CD8-positive, alpha-beta memory T cell (primary cell): ENCODE results near the gene QRICH2. TPM values are rescaled to one million over a fixed set of nuclear protein-coding genes. Genes with fewer than 3 reads are reported as not detected.
A peak's percentile ranks its signal among the peaks of the same experiment; 100 is the strongest.
"Not testable (repeated sequence)": the region's sequence is repeated elsewhere in the genome, so short reads cannot be mapped to it uniquely, and the experiment has no call there.

Source experiments
- CTCF ChIA-PET: fragments of 350-600 bp; sonication (Branson Sonifier 250); formaldehyde crosslinking; loops from one replicate; lab custom pipeline; 2021; ENCODE audit warnings: antibody characterized with exemption; lab: Charles Lee
- POLR2A ChIA-PET: fragments of 350-600 bp; sonication (Branson Sonifier 250); formaldehyde crosslinking; loops from one replicate; lab custom pipeline; 2021; ENCODE audit warnings: antibody characterized with exemption; lab: Charles Lee
- DNase-seq, 5 donors: peaks; one replicate each; pipeline versions ENCODE4 v3.0.0 to v3.0.0-alpha.2; 2020 to 2022; ENCODE audit warnings: mixed read lengths in 1 of 5
- H3K27ac ChIP-seq: one replicate; pipeline ENCODE4 v1.7.0; 2013; ENCODE audit warnings: low read depth, mild to moderate bottlenecking, low read length, moderate library complexity
- H3K27me3 ChIP-seq: 2 replicates; pipeline ENCODE4 v1.7.0; 2013; ENCODE audit warnings: low read length, mild to moderate bottlenecking; ENCODE audit not compliant: insufficient read depth, poor library complexity, severe bottlenecking
- H3K36me3 ChIP-seq: 2 replicates; pipeline ENCODE4 v1.7.0; 2013; ENCODE audit warnings: mild to moderate bottlenecking, low read length, moderate library complexity; ENCODE audit not compliant: insufficient read depth
- H3K4me1 ChIP-seq: 2 replicates; pipeline ENCODE4 v1.7.0; 2013; ENCODE audit warnings: mild to moderate bottlenecking, low read length, moderate library complexity; ENCODE audit not compliant: insufficient read depth
- H3K4me3 ChIP-seq: 2 replicates; pipeline ENCODE4 v1.7.0; 2013; ENCODE audit warnings: mild to moderate bottlenecking, low read length
- H3K9me3 ChIP-seq: 2 replicates; pipeline ENCODE4 v1.7.0; 2013; ENCODE audit warnings: mild to moderate bottlenecking, low read length
- H3K27ac Mint-ChIP-seq, 8 donors: one replicate each; pipeline ENCODE4 v1.8.0; 2020 to 2021; ENCODE audit warnings: mixed read lengths in 8 of 8, mild to moderate bottlenecking in 6 of 8, inconsistent platforms in 3 of 8, moderate library complexity in 3 of 8
- H3K27me3 Mint-ChIP-seq, 2 donors: one replicate each; pipeline ENCODE4 v1.8.0; 2020 to 2021; ENCODE audit warnings: mixed read lengths in 2 of 2, mild to moderate bottlenecking in 1 of 2, moderate library complexity in 1 of 2
- H3K36me3 Mint-ChIP-seq, 3 donors: one replicate each; pipeline ENCODE4 v1.8.0; 2020 to 2021; ENCODE audit warnings: mixed read lengths in 3 of 3, inconsistent platforms in 1 of 3, mild to moderate bottlenecking in 1 of 3
- H3K4me1 Mint-ChIP-seq, 3 donors: one replicate each; pipeline ENCODE4 v1.8.0; 2020 to 2021; ENCODE audit warnings: mixed read lengths in 3 of 3, inconsistent platforms in 1 of 3, mild to moderate bottlenecking in 1 of 3
- H3K4me3 Mint-ChIP-seq, 7 donors: one replicate each; pipeline ENCODE4 v1.8.0; 2020 to 2021; ENCODE audit warnings: mixed read lengths in 7 of 7, mild to moderate bottlenecking in 6 of 7, moderate library complexity in 4 of 7, inconsistent platforms in 2 of 7
- H3K9me3 Mint-ChIP-seq, 5 donors: one replicate each; pipeline ENCODE4 v1.8.0; 2020 to 2022; ENCODE audit warnings: mixed read lengths in 5 of 5, mild to moderate bottlenecking in 3 of 5, moderate library complexity in 2 of 5, inconsistent platforms in 1 of 5
- polyA plus RNA-seq: library from polyadenylated mRNA; unstranded; fragments of 300-500 nt; fragmentation: Illumina TruSeq; gene quantifications from one replicate; pipeline ENCODE4 v1.2.3, GENCODE V29; 2021
- total RNA-seq, 2 experiments: library from RNA; stranded (reverse); gene quantifications; one replicate each; pipeline ENCODE4 v1.2.3, GENCODE V29; 2021

The QRICH2 gene
- total and polyA plus RNA-seq, 3 experiments from 2014 or later: 0.22 to 2.5 (median 2.4) TPM

DNA sequence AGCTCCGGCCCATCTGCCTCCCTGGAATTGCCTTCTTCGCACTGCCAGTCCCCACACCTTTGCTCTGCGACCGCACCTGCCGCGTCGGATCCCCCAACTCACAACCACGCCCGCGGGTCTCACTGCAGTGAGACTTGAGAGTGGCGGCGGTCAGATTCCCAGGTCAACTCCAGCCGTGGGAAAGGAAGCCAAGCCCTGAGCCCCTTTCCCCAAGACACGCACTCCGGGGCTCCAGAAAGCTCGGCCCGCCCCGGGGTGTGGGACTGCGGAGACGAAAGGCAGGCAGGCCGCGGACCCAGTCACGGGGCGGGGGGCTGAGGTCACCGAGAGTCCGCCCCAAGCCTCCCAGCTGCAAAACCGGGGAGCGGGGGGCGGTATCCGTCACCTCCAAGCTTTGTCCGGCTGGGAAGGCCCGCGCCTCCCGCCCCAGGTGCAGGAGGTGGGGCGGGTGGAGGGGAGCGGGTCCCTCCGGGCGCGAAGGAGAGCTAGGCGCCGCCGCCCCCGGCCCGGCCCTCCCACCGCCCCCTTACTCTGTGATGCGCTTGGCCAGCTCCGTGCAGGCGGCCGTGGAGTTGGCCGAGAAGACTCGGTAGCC lies 45.0 kb upstream of the QRICH2 start:
- Mint-ChIP-seq H3K36me3 (peaks cover 0 to 17% (median 0%) of the 10 kb centered on the region in 3 donors), H3K27me3 (peaks cover 0 to 4% of the 10 kb centered on the region in 2 donors), H3K4me1 (peaks cover 18 to 29% (median 24%) of the 10 kb centered on the region in 3 donors), H3K27ac (peak overlapping the region in 7 of 8 donors; percentile 77 to 99 (median 82)), H3K4me3 (peak overlapping the region; percentile 90 to 100 (median 96)), H3K9me3 (no peaks in the 10 kb centered on the region)
- peak in 3 of 5 donors; percentile 0 to 10 (median 3) for DNase-seq
- H3K4me3 ChIP-seq: peak overlapping the region; percentile 87
- H3K27ac ChIP-seq: peak overlapping the region; percentile 77
- H3K36me3 ChIP-seq: no peaks in the 10 kb centered on the region
- no peaks in the 10 kb centered on the region for H3K27me3 ChIP-seq
- ChIA-PET POLR2A (interaction anchor here (0.7 to 3.0 kb wide), 7 partner anchors 29 to 374 kb away, joined by 3 to 27 read pairs (median 3); partner anchors contain the start of genes METTL23 and SPHK1), CTCF (interaction anchor here (0.9 to 7.0 kb wide), 10 partner anchors 8 to 73 kb away, joined by 3 to 46 read pairs (median 4); partner anchors contain the start of gene SPHK1)
- peaks cover 9% of the 10 kb centered on the region for H3K4me1 ChIP-seq
- H3K9me3 ChIP-seq: no peaks in the 10 kb centered on the region

DNA sequence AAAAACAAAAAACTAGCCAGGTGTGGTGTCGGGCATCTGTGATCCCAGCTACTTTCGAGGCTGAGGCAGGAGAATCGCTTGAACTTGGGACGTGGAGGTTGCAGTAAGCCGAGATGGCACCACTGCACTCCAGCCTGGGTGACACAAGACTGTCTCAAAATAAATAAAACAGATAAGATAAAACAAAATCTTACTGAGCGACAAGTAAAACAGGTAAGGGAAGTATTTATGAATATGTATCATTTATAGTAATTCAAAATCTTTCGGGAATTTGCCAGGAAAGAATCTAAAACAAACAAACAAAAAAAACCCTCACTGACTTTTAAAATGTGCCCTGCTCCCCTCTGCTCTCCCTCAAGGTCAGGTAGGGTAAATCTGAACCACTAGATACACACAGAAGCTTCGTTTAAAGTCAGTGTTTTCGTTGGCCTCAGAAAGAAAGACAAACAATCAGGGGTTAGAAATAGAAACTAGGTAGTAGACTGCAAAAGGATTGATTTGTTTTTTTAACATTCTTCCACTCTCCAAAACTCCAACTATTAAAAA lies 43.5 kb upstream of the QRICH2 start:
- Histone ChIP-seq H3K4me1 (peaks cover 9% of the 10 kb centered on the region), H3K27me3 (no peaks in the 10 kb centered on the region), H3K36me3 (peaks cover 4% of the 10 kb centered on the region), H3K9me3 (no peaks in the 10 kb centered on the region), H3K27ac (no peak overlapping the region), H3K4me3 (no peak overlapping the region)
- peak overlapping the region in 1 of 8 donors; percentile 78 for H3K27ac Mint-ChIP-seq
- H3K4me3 Mint-ChIP-seq: peak overlapping the region in 6 of 7 donors; percentile 9 to 92 (median 90)
- H3K9me3 Mint-ChIP-seq: no peaks in the 10 kb centered on the region
- no peak for DNase-seq
- POLR2A ChIA-PET: interaction anchor here (0.5 to 3.0 kb wide), 2 partner anchors 34 to 826 kb away, joined by 3 to 27 read pairs; partner anchors contain the start of gene SPHK1
- H3K36me3 Mint-ChIP-seq: peaks cover 7 to 27% (median 9%) of the 10 kb centered on the region in 3 donors
- CTCF ChIA-PET: interaction anchor here (1.1 to 7.0 kb wide), 3 partner anchors 34 to 49 kb away, joined by 3 to 46 read pairs (median 21); partner anchors contain the start of gene SPHK1
- peaks cover 18 to 29% (median 24%) of the 10 kb centered on the region in 3 donors for H3K4me1 Mint-ChIP-seq
- H3K27me3 Mint-ChIP-seq: no peaks in the 10 kb centered on the region

DNA sequence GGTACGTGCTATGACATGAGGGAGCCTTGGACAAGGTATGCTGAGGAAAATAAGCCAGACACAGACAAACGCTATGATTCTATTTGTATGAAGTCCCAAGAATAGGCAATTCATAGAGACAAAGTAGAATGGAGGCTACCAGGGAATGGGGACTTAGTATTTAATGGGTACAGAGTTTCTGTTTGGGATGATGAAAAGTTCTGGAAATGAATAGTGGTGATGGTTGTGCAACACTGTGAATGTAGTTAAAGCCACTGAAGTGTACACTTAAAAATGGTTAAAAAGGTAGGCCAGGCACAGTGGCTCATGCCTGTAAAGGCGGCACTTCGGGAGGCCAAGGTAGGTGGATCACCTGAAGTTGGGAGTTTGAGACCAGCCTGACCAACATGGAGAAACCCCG lies 42.4 kb upstream of the QRICH2 start:
- ChIA-PET CTCF (interaction anchor here (7.0 kb wide), 1 partner anchor 35 kb away, joined by 46 read pairs; the partner anchor contains the start of gene SPHK1), POLR2A (no interaction called here)
- Histone ChIP-seq H3K4me3 (no peak overlapping the region), H3K27me3 (no peaks in the 10 kb centered on the region), H3K36me3 (peaks cover 8% of the 10 kb centered on the region), H3K27ac (no peak overlapping the region), H3K9me3 (no peaks in the 10 kb centered on the region), H3K4me1 (peaks cover 9% of the 10 kb centered on the region)
- Mint-ChIP-seq H3K9me3 (no peaks in the 10 kb centered on the region), H3K4me3 (peak overlapping the region in 3 of 7 donors; percentile 4 to 90 (median 58)), H3K27me3 (no peaks in the 10 kb centered on the region), H3K27ac (no peak overlapping the region), H3K36me3 (peaks cover 9 to 38% (median 10%) of the 10 kb centered on the region in 3 donors), H3K4me1 (peaks cover 18 to 29% (median 24%) of the 10 kb centered on the region in 3 donors)
- DNase-seq: no peak

DNA sequence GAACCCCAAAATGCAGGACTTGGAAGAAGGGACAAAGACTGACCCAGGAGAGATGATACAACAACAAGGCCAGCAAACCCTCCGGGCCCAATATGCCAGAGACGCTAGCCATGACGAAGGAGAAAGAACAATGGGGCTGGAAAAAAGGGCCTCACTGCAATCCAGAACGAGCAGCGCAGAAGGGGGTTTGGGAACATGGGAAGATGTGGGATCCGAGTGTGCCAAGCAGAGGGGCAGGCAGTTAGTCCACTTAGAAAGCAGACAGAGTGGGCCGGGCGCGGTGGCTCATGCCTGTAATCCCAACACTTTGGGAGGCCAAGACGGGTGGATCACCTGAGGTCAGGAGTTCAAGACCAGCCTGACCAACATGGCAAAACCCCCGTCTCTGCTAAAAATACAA lies 38.9 kb upstream of the QRICH2 start:
- H3K27me3 ChIP-seq, H3K9me3 ChIP-seq, H3K27ac Mint-ChIP-seq, H3K4me1 ChIP-seq, H3K9me3 Mint-ChIP-seq, H3K27ac ChIP-seq, DNase-seq, H3K27me3 Mint-ChIP-seq, H3K4me3 ChIP-seq, CTCF ChIA-PET, H3K4me3 Mint-ChIP-seq: not testable (repeated sequence)
- Mint-ChIP-seq H3K4me1 (peaks cover 4 to 11% (median 7%) of the 10 kb centered on the region in 3 donors), H3K36me3 (peaks cover 9 to 52% (median 13%) of the 10 kb centered on the region in 3 donors)
- peaks cover 12% of the 10 kb centered on the region for H3K36me3 ChIP-seq
- POLR2A ChIA-PET: interaction anchor here (0.6 kb wide), 1 partner anchor 36 kb away, joined by 3 read pairs; no protein-coding TSS in a partner anchor

DNA sequence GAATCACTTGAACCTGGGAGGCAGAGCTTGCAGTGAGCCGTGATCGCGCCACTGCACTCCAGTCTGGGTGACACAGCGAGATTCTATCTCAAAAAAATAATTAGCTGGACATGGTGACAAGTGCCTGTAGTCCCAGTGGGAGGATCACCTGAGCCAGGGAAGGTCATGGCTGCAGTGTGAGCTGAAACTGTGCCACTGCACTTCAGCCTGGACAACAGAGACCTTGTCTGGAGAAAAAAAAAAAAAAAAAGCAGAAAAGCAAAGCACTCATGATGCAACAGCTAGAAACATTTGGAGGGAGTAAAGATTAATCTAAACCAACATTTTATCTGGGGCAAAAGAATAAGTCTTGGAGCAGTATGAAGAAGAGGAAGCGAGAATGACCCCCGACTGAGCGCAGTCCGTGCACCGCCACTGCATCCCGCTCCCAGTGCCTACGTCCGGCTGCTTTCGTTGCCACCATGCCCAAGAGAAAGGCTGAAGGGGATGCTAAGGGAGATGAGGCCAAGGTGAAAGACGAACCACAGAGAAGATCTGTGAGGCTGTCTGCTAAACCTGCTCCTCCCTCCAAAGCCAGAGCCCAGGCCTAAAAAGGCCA lies 37.4 kb upstream of the QRICH2 start:
- ChIA-PET CTCF (interaction anchor here (1.1 kb wide), 1 partner anchor 8 kb away, joined by 5 read pairs; the partner anchor contains the start of gene PRPSAP1), POLR2A (no interaction called here)
- Histone ChIP-seq H3K9me3 (no peaks in the 10 kb centered on the region), H3K4me3 (no peak overlapping the region), H3K36me3 (peaks cover 13% of the 10 kb centered on the region), H3K27ac (no peak overlapping the region), H3K27me3 (no peaks in the 10 kb centered on the region), H3K4me1 (no peaks in the 10 kb centered on the region)
- peaks cover 1 to 5% (median 4%) of the 10 kb centered on the region in 3 donors for H3K4me1 Mint-ChIP-seq
- H3K27me3 Mint-ChIP-seq: no peaks in the 10 kb centered on the region
- H3K36me3 Mint-ChIP-seq: peaks cover 9 to 61% (median 13%) of the 10 kb centered on the region in 3 donors
- H3K9me3 Mint-ChIP-seq: no peaks in the 10 kb centered on the region
- no peak overlapping the region for H3K27ac Mint-ChIP-seq
- H3K4me3 Mint-ChIP-seq: no peak overlapping the region
- no peak for DNase-seq

DNA sequence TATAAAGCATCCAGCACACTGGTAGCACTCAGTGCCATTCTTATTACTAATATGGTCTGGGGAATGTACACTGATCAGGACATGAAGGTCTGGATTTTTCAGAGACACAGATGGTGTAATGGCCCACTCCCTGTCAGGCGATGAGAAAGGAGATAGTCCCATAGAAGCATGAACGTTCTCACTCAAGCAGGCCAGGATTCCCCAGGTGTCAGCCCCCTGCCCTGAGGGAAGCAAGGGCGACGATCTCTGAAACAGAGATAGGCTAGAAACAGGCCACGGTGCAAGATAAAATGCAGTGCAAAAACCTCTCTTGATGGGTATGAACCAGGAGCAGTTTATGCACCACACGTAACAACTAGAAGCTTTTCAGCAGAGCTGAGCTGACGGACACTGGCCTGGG lies 35.0 kb upstream of the QRICH2 start:
- H3K9me3 Mint-ChIP-seq: no peaks in the 10 kb centered on the region
- no peaks in the 10 kb centered on the region for H3K4me1 ChIP-seq
- H3K4me1 Mint-ChIP-seq: peaks cover 4 to 9% (median 9%) of the 10 kb centered on the region in 3 donors
- ChIA-PET CTCF (interaction anchor here (1.2 kb wide), 1 partner anchor 55 kb away, joined by 5 read pairs; no protein-coding TSS in a partner anchor), POLR2A (no interaction called here)
- H3K27me3 Mint-ChIP-seq: no peaks in the 10 kb centered on the region
- DNase-seq: no peak
- H3K27me3 ChIP-seq: no peaks in the 10 kb centered on the region
- no peak overlapping the region for H3K27ac Mint-ChIP-seq
- H3K4me3 ChIP-seq: no peak overlapping the region
- no peaks in the 10 kb centered on the region for H3K9me3 ChIP-seq
- no peak overlapping the region for H3K27ac ChIP-seq
- no peak overlapping the region for H3K4me3 Mint-ChIP-seq
- peaks cover 13% of the 10 kb centered on the region for H3K36me3 ChIP-seq
- H3K36me3 Mint-ChIP-seq: peaks cover 9 to 65% (median 15%) of the 10 kb centered on the region in 3 donors

DNA sequence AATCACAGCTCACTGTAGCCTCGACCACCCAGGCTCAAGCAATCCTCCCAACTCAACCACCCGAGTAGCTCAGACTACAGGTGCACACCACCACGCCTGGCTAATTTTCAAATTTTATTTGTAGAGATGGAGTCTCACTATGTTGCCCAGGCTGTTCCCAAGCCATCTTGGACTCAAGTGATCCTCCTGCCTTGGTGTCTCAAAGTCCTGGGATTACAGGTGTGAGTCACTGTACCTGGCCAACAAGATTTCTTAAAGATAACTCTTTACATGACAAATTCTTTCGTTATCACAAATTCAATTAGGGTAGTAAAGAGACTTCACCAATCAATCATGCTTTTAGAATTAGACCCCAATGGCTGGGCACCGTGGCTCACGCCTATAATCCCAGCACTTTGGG lies 33.2 kb upstream of the QRICH2 start:
- H3K27ac ChIP-seq: no peak overlapping the region
- peaks cover 7% of the 10 kb centered on the region for H3K36me3 ChIP-seq
- CTCF ChIA-PET: no interaction called here
- H3K4me1 ChIP-seq: no peaks in the 10 kb centered on the region
- H3K9me3 ChIP-seq: no peaks in the 10 kb centered on the region
- H3K36me3 Mint-ChIP-seq: peaks cover 0 to 55% (median 6%) of the 10 kb centered on the region in 3 donors
- H3K4me3 Mint-ChIP-seq: no peak overlapping the region
- H3K9me3 Mint-ChIP-seq: no peaks in the 10 kb centered on the region
- H3K27me3 ChIP-seq: no peaks in the 10 kb centered on the region
- no peak overlapping the region for H3K27ac Mint-ChIP-seq
- POLR2A ChIA-PET: no interaction called here
- no peak for DNase-seq
- H3K4me1 Mint-ChIP-seq: peaks cover 7 to 15% (median 14%) of the 10 kb centered on the region in 3 donors
- H3K27me3 Mint-ChIP-seq: no peaks in the 10 kb centered on the region
- H3K4me3 ChIP-seq: no peak overlapping the region
